Pancreas (tissue), 10 donors: ENCODE results near the gene RIC1. TPM values are rescaled to one million over a fixed set of nuclear protein-coding genes. Genes with fewer than 3 reads are reported as not detected.

Experiments used
- ATAC-seq, 4 donors: fragments of 200-7000 bp; cut with Tn5 transposase; one replicate each; pipeline versions ENCODE4 v1.8.0 to v1.9.1; 2020; ENCODE audit warnings: mild to moderate bottlenecking in 4 of 4, moderate library complexity in 4 of 4
- DNase-seq, 6 donors: peaks; one replicate each; pipeline ENCODE4 v3.0.0-alpha.2; 2020
- FAIRE-seq: peaks from 2 replicates; lab custom pipeline; 2012; peaks lifted over from hg19 to GRCh38; lab: Jason Lieb, UNC
- H3K27ac ChIP-seq, 4 donors: fragments of 200-600 bp; sonication (generic); 1 replicate in 3 of 4; 2 replicates in 1 of 4; pipeline versions ENCODE4 v1.5.0 to v1.8.0; 2020
- H3K27me3 ChIP-seq, 4 donors: fragments of 200-600 bp; one replicate each; pipeline ENCODE4 v1.8.0; 2021
- H3K36me3 ChIP-seq, 3 donors: fragments of 200-600 bp; sonication (generic) in 1 of 3; one replicate each; pipeline versions ENCODE4 v1.5.0 to v1.8.0; 2020 to 2021
- H3K4me1 ChIP-seq, 3 donors: fragments of 200-600 bp; one replicate each; pipeline ENCODE4 v1.8.0; 2021
- H3K4me3 ChIP-seq, 4 donors: fragments of 200-600 bp; sonication (generic) in 2 of 4; one replicate each; pipeline versions ENCODE4 v1.5.0 to v1.8.0; 2020 to 2021
- H3K9me3 ChIP-seq, 4 donors: fragments of 200-600 bp; one replicate each; pipeline ENCODE4 v1.8.0; 2021
- WGBS, 2 donors: extraction: QIAGEN DNeasy Blood & Tissue Kit; methylation state at CpG; one replicate each; pipeline ENCODE4 v1.1.7; 2013; 5-methylcytosine and 5-hydroxymethylcytosine counted together
- intact Hi-C, 3 donors: fragments of 100-400 bp; cut with DNase I; formaldehyde crosslinking; loops; one replicate each; pipeline versions ENCODE4 v1.11.1 to v1.14.2; 2022
- polyA plus RNA-seq, 2 donors: library from polyadenylated mRNA; stranded (reverse); fragments of 200-250 nt; gene quantifications; one replicate each; pipeline ENCODE4 v1.2.3, GENCODE V29; 2013
- total RNA-seq, 6 donors: library from RNA; stranded (reverse); fragmentation: NEBNext Ultra II Directional in 4 of 6; extraction: Animal tissue kit (Norgen Biotek cat#: 25700) in 4 of 6; gene quantifications; one replicate each; pipeline versions ENCODE4 v1.2.1 to v1.2.4, GENCODE V29; 2021 to 2023
- TF ChIP-seq, protein P1 (sequence below), 4 donors: fragments of 200-600 bp; sonication (generic) in 3 of 4; IDR thresholded peaks; one replicate each; pipeline versions ENCODE4 v1.5.0 to v1.8.0; 2021; ENCODE audit warnings: antibody characterized with exemption in 4 of 4
- donor health status: healthy with polysubstance abuse.
- donor health status: DM: no; HTN: no; CAD: no; lungs with moderate emphysema.
- donor health status: DM: no; HTN: no; CAD: no.
- donor health status: control.
- donor health status: control.
- donor health status: Bipolar disorder and iron deficiency.
- donor health status: DM: yes; HTN: yes; CAD: no.
- donor health status: DM: no; HTN: no; CAD: no.
- donor health status: DM: no; HTN: no; CAD: no.
- donor health status: DM: yes; HTN: yes; CAD: no.

The RIC1 gene
- total and polyA plus RNA-seq, 8 donors = 2.9 to 11.8 (median 8.4) TPM

DNA sequence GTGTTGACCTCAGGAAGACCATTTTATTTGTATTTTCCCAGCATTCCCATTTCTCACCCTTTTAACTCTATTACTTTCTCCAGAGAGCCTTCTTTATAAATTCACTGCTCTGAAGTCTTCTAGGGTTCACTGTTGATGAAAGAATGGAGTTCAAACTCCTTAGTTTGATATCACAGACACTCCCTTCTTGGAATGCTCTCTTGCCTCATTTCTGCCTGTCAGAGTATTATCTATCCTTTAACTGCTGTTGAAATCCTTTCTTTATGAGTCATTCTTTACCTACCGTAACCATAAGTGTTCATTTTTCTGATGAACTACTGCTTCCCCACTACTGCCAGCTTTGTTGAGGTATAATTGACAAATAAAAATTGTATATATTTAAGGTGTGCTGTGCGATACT is 4.3 kb downstream of the RIC1 start:
- ATAC-seq = no peak
- Histone ChIP-seq H3K27me3 (no peaks in the 10 kb centered on the region), H3K9me3 (no peaks in the 10 kb centered on the region), H3K4me3 (no peak overlapping the region), H3K4me1 (peaks cover 8 to 22% (median 9%) of the 10 kb centered on the region in 3 donors), H3K27ac (no peak overlapping the region), H3K36me3 (no peaks in the 10 kb centered on the region)
- intact Hi-C loops = no loop called here
- TF ChIP-seq, protein P1, sequence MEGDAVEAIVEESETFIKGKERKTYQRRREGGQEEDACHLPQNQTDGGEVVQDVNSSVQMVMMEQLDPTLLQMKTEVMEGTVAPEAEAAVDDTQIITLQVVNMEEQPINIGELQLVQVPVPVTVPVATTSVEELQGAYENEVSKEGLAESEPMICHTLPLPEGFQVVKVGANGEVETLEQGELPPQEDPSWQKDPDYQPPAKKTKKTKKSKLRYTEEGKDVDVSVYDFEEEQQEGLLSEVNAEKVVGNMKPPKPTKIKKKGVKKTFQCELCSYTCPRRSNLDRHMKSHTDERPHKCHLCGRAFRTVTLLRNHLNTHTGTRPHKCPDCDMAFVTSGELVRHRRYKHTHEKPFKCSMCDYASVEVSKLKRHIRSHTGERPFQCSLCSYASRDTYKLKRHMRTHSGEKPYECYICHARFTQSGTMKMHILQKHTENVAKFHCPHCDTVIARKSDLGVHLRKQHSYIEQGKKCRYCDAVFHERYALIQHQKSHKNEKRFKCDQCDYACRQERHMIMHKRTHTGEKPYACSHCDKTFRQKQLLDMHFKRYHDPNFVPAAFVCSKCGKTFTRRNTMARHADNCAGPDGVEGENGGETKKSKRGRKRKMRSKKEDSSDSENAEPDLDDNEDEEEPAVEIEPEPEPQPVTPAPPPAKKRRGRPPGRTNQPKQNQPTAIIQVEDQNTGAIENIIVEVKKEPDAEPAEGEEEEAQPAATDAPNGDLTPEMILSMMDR (IDR thresholded peaks at IDR 0.05) = no peak
- FAIRE-seq = no peak
- WGBS, 2 donors = 66 to 73% methylated on average over 2 of the region's 2 CpGs
- no peak for DNase-seq

DNA sequence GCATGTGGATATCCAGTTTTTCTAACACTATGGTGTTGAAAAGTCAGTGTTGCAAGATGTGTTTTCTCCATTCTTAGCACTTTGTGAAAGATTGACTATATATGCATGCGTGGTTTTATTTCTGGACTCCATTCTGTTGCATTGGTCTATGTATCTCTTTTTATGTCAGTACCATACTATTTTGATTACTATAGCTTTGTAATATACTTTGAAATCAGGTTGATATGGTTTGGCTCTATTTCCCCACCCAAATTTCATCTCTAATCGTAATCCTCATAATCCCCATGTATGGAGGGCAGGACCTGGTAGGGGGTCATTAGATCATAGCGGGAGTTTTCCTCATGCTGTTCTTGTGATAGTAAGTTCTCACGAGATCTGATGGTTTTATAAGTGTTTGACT is 6.5 kb downstream of the RIC1 start:
- DNase-seq (no peak), ATAC-seq (no peak), FAIRE-seq (no peak)
- no peak overlapping the region for H3K27ac ChIP-seq
- no peaks in the 10 kb centered on the region for H3K27me3 ChIP-seq
- intact Hi-C loops = no loop called here
- H3K9me3 ChIP-seq = no peaks in the 10 kb centered on the region
- H3K4me1 ChIP-seq = peaks cover 8 to 21% (median 9%) of the 10 kb centered on the region in 3 donors
- H3K36me3 ChIP-seq = no peaks in the 10 kb centered on the region
- no peak overlapping the region for H3K4me3 ChIP-seq
- TF ChIP-seq, protein P1 (IDR thresholded peaks at IDR 0.05) = no peak
- 95 to 98% methylated on average over 4 of the region's 4 CpGs for WGBS, 2 donors

DNA sequence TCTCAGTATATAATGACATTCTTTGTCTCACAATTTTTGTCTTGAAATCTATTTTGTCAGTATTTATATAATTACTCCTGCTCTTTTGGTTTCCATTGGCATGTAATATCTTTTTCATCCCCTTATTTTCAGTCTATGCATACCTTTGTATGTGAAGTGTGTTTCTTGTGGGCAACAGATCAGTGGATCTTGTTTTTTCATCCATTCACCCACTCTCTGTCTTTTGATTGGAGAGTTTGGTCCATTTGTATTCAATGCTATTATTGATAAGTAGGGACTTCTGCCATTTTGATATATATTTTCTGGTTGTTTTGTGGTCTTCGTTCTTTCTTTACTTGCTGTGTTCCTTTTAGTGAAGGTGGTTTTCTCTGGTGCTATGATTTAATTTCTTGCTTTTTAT is 10.9 kb downstream of the RIC1 start:
- TF ChIP-seq, protein P1 (IDR thresholded peaks at IDR 0.05) = no peak
- ATAC-seq (no peak), DNase-seq (no peak), FAIRE-seq (no peak)
- Histone ChIP-seq H3K4me3 (no peak overlapping the region), H3K9me3 (no peaks in the 10 kb centered on the region), H3K36me3 (no peaks in the 10 kb centered on the region), H3K27ac (no peak overlapping the region), H3K4me1 (no peaks in the 10 kb centered on the region), H3K27me3 (no peaks in the 10 kb centered on the region)
- intact Hi-C loops = no loop called here
- WGBS, 2 donors = 97 to 100% methylated on average over 1 of the region's 1 CpG

DNA sequence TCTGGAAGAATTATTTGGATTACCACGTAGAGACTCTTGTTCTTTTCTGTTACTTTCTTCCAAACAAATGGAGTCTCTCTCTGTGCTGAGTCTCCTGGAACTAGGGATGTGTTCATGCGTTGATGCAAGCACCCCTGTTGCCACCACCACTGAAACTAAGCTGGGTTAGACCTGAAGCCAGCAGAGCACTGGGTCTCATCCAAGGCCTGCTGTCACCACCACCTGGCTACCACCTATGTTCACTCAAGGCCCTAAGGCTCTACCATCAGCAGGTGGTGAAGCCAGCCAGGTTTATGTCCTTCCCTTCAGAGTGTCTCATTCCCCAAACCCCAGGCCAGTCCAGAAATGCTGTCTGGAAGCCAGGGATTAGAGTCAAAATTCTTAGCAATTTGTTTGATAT is 13.3 kb downstream of the RIC1 start:
- no peaks in the 10 kb centered on the region for H3K9me3 ChIP-seq
- no peak overlapping the region for H3K4me3 ChIP-seq
- TF ChIP-seq, protein P1 (IDR thresholded peaks at IDR 0.05) = no peak
- H3K27me3 ChIP-seq = no peaks in the 10 kb centered on the region
- peak; percentile 55 to 79 (median 74) for ATAC-seq
- DNase-seq = peak in 2 of 6 donors; percentile 27 to 35
- H3K36me3 ChIP-seq = no peaks in the 10 kb centered on the region
- FAIRE-seq = no peak
- no peak overlapping the region for H3K27ac ChIP-seq
- 68% methylated on average over 2 of the region's 2 CpGs; no CpG with 5 or more reads in 1 of the 2 donors for WGBS, 2 donors
- intact Hi-C loops = no loop called here
- no peaks in the 10 kb centered on the region for H3K4me1 ChIP-seq

DNA sequence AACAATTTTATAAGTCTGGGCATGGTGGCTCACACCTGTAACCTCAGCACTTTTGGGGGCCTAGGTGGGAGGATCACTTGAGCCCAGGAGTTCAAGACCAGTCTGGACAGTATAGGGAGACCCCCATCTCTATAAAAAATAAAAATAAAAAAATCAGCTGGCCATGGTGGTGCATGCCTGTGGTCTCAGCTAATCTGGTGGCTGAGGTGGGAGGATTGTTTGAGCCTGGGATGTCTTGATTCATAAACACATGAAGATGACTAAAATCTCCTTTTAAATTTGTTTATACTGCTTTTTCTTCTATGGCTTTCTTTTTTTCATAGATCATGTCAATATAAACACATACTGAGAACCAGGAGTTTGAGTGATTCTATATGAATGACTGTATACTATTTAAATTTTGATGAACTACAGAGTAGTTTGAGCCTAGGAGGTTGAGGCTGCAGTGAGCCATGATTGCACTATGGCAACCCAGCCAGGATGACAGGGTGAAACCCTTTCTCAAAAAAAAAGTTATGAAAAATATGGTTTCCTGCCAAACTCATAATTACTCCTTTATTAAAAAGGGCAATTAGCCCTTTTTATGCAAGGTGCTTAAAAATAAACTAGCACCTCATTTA is 14.2 kb downstream of the RIC1 start:
- Histone ChIP-seq H3K4me1 (no peaks in the 10 kb centered on the region), H3K4me3 (no peak overlapping the region), H3K9me3 (no peaks in the 10 kb centered on the region), H3K36me3 (no peaks in the 10 kb centered on the region), H3K27me3 (no peaks in the 10 kb centered on the region), H3K27ac (no peak overlapping the region)
- DNase-seq = no peak
- intact Hi-C loops = no loop called here
- ATAC-seq = peak in 1 of 4 donors; percentile 20
- FAIRE-seq = no peak
- TF ChIP-seq, protein P1 (IDR thresholded peaks at IDR 0.05) = no peak
